GM12875 (cell line): ENCODE measurements around the gene DEPDC7.
A peak's percentile ranks its signal among the peaks of the same experiment; 100 is the strongest.
"Not testable (repeated sequence)": the region's sequence is repeated elsewhere in the genome, so short reads cannot be mapped to it uniquely, and the experiment has no call there.

ENCODE experiments used
- H3K4me3 ChIP-seq: one replicate; pipeline ENCODE4 v1.5.1; 2011; ENCODE audit warnings: low read depth, low read length, control low read depth
- CTCF ChIP-seq: IDR thresholded peaks from 2 replicates; pipeline ENCODE4 v1.5.1; 2011; ENCODE audit warnings: low read depth, mild to moderate bottlenecking, control low read depth, inconsistent platforms, low read length, moderate library complexity, borderline replicate concordance; ENCODE audit not compliant: insufficient read depth

DEPDC7 gene

GRCh38 chr11:33015621-33016551, at the start of gene DEPDC7:
Gene DEPDC7, plus strand, starts transcription at chr11:33015878. Its CDS starts 78 bp downstream, at chr11:33015956.
- peak within 1 kb of the TSS; percentile 36 for H3K4me3 ChIP-seq
- TF ChIP-seq CTCF, result no peak

- no peak for TF ChIP-seq CTCF
- H3K4me3 ChIP-seq, result no peak overlapping the region
Measured at GRCh38 chr11:32968541-32968940, 47.1 kb upstream of the DEPDC7 start.

- not testable (repeated sequence) for H3K4me3 ChIP-seq
Measured at GRCh38 chr11:32972233-32972632, 43.4 kb upstream of the DEPDC7 start.

- H3K4me3 ChIP-seq, result no peak overlapping the region
- TF ChIP-seq CTCF, result no peak
Measured at GRCh38 chr11:32972781-32973180, 42.9 kb upstream of the DEPDC7 start.

GRCh38 chr11:32982626-32983025, 33.1 kb upstream of the DEPDC7 start:
- no peak overlapping the region for H3K4me3 ChIP-seq
- no peak for TF ChIP-seq CTCF

GRCh38 chr11:32983506-32983905, 32.2 kb upstream of the DEPDC7 start:
- H3K4me3 ChIP-seq, result no peak overlapping the region
- no peak for TF ChIP-seq CTCF

GRCh38 chr11:32985600-32985999, 30.1 kb upstream of the DEPDC7 start:
- H3K4me3 ChIP-seq, result no peak overlapping the region
- TF ChIP-seq CTCF, result no peak
